ENCODE data around the gene LUZP1. TPM values are rescaled to one million over a fixed set of nuclear protein-coding genes. Genes with fewer than 3 reads are reported as not detected.

LUZP1 gene
- total RNA-seq, 1 donor from 2014 or later, result 29.9 TPM

- Histone ChIP-seq H3K4me1 (peaks cover 54% of the 10 kb centered on the region), H3K4me3 (no peak overlapping the region), H3K36me3 (peaks cover 17% of the 10 kb centered on the region), H3K27me3 (ENCODE audit: low read depth) (no peaks in the 10 kb centered on the region), H3K9me3 (replicated peaks) (no peaks in the 10 kb centered on the region), H3K27ac (replicated peaks) (no peak overlapping the region)
- intact Hi-C loops (cut with micrococcal nuclease), result no loop called here
- no peak for DNase-seq
- no peak for TF ChIP-seq CTCF (IDR thresholded peaks at IDR 0.05; ENCODE audit: borderline replicate concordance)
Observed at GRCh38 chr1:23111600-23112535, 56.8 kb downstream of the LUZP1 start.

- TF ChIP-seq CTCF (IDR thresholded peaks at IDR 0.05; ENCODE audit: borderline replicate concordance), result no peak
- DNase-seq, result no peak
- Histone ChIP-seq H3K4me1 (peaks cover 47% of the 10 kb centered on the region), H3K9me3 (replicated peaks) (no peaks in the 10 kb centered on the region), H3K36me3 (peaks cover 25% of the 10 kb centered on the region), H3K4me3 (no peak overlapping the region), H3K27me3 (ENCODE audit: low read depth) (no peaks in the 10 kb centered on the region), H3K27ac (replicated peaks) (no peak overlapping the region)
- intact Hi-C loops (cut with micrococcal nuclease), result no loop called here
Observed at GRCh38 chr1:23110391-23110790, 58.3 kb downstream of the LUZP1 start.

- Histone ChIP-seq H3K27me3 (ENCODE audit: low read depth) (no peaks in the 10 kb centered on the region), H3K9me3 (replicated peaks) (no peaks in the 10 kb centered on the region), H3K27ac (replicated peaks) (no peak overlapping the region), H3K36me3 (peaks cover 25% of the 10 kb centered on the region), H3K4me1 (peaks cover 39% of the 10 kb centered on the region), H3K4me3 (no peak overlapping the region)
- intact Hi-C loops (cut with micrococcal nuclease), result no loop called here
- DNase-seq, result no peak
- TF ChIP-seq CTCF (IDR thresholded peaks at IDR 0.05; ENCODE audit: borderline replicate concordance), result no peak
Observed at GRCh38 chr1:23108918-23109533, 59.6 kb downstream of the LUZP1 start.

GRCh38 chr1:23103001-23103889 is 65.4 kb downstream of the LUZP1 start:
- DNase-seq, result no peak
- H3K4me1 ChIP-seq, result peaks cover 62% of the 10 kb centered on the region
- H3K36me3 ChIP-seq, result peaks cover 18% of the 10 kb centered on the region
- no peaks in the 10 kb centered on the region for H3K9me3 ChIP-seq (replicated peaks)
- TF ChIP-seq CTCF (IDR thresholded peaks at IDR 0.05; ENCODE audit: borderline replicate concordance), result no peak
- peak overlapping the region; percentile 72 for H3K27ac ChIP-seq (replicated peaks)
- intact Hi-C loops (cut with micrococcal nuclease), result no loop called here
- no peaks in the 10 kb centered on the region for H3K27me3 ChIP-seq (ENCODE audit: low read depth)
- H3K4me3 ChIP-seq, result no peak overlapping the region

GRCh38 chr1:23102289-23102688 is 66.4 kb downstream of the LUZP1 start:
- H3K4me1 ChIP-seq, result peaks cover 63% of the 10 kb centered on the region
- intact Hi-C loops (cut with micrococcal nuclease), result no loop called here

More at GRCh38 chr1:23102289-23102688, 66.4 kb downstream of the LUZP1 start:
- no peak overlapping the region for H3K4me3 ChIP-seq
- no peaks in the 10 kb centered on the region for H3K9me3 ChIP-seq (replicated peaks)
- H3K27me3 ChIP-seq (ENCODE audit: low read depth), result no peaks in the 10 kb centered on the region
- peaks cover 12% of the 10 kb centered on the region for H3K36me3 ChIP-seq
- peak overlapping the region; percentile 72 for H3K27ac ChIP-seq (replicated peaks)
- no peak for TF ChIP-seq CTCF (IDR thresholded peaks at IDR 0.05; ENCODE audit: borderline replicate concordance)
- DNase-seq, result no peak

Data from left ventricle myocardium inferior (tissue), 1 donor.